ENCODE measurements around the gene PHETA1.

The PHETA1 gene

DNA sequence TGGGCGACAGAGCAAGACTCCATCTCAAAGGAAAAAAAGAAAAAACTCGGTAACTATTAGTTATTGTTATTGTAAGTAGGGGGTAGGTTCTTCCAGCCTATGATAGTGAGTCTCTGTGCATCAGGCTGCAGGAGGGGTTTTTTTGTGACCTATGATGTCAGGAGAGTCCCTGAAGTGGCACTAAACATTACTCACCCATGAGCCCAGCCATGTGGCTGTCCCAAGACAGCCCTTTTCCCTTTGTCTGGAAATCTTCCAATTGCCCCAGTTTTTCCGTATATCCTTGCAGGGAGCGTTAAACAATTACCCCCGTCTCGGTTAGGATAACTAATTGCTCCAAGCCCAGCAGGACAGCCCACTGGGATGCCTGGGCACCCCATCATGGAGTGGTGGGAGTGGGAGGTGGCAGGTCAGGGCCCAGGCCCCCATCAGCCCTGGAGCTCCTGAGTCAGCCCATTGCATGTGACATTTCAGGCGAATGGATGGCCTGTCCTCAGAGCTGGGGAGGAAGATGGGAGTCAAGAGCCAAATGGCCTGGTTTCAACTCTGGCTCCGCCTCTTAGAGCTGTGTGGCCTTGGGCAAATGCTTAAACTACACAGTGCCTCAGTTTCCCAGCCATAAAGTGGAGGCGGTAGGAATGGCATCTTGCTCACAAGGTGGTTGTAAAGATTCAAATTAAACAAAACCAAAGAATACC, 16.4 kb downstream of the PHETA1 start:
- DNase-seq (ENCODE audit: low read depth) = no peak
- TF ChIP-seq CTCF (IDR thresholded peaks at IDR 0.05; ENCODE audit: insufficient read depth, low read depth, low read length, missing control alignments) = no peak
- H3K4me3 ChIP-seq (ENCODE audit: low read depth, low read length) = no peak overlapping the region

GRCh38 chr12:111351026-111351425, 17.9 kb downstream of the PHETA1 start:
- no peak for DNase-seq (ENCODE audit: low read depth)
- TF ChIP-seq CTCF (IDR thresholded peaks at IDR 0.05; ENCODE audit: insufficient read depth, low read depth, low read length, missing control alignments) = no peak

GRCh38 chr12:111349748-111350520, 19.0 kb downstream of the PHETA1 start:
- TF ChIP-seq CTCF (IDR thresholded peaks at IDR 0.05; ENCODE audit: insufficient read depth, low read depth, low read length, missing control alignments) = no peak
- H3K4me3 ChIP-seq (ENCODE audit: low read depth, low read length) = no peak overlapping the region
- no peak for DNase-seq (ENCODE audit: low read depth)

More at GRCh38 chr12:111351026-111351425, 17.9 kb downstream of the PHETA1 start:
- no peak overlapping the region for H3K4me3 ChIP-seq (ENCODE audit: low read depth, low read length)

DNA sequence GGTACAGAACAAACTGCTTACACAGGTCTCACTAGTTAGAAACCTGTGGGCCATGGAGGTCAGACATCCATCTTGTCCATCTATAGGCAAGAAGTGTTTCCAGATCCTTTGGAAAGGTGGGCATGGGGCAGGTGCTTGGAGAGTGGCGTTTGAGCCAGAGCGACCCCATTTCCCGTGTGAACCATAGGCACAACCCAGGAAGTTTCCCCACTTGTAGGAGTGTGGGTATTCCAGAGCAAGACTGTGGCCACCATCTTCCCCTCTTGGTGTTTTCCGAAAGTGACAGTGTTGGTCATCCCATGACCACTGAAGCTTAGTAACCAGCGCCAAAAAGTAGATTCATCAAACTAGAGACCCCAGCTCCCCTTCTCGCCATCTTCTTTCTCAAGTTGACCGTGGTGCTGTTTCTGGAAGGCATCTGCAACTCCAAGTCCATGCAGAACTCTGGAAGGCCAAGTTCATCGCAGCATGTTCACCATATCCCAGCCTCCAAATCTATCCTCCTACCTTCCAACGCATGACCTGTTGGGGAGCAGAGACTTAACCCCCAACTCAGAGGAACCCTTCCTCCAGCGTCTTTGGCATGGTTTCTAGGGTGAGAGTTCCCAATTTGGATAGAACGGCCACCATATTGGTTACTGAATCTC, 19.7 kb downstream of the PHETA1 start:
- H3K4me3 ChIP-seq (ENCODE audit: low read depth, low read length) = no peak overlapping the region
- no peak for TF ChIP-seq CTCF (IDR thresholded peaks at IDR 0.05; ENCODE audit: insufficient read depth, low read depth, low read length, missing control alignments)
- no peak for DNase-seq (ENCODE audit: low read depth)

- no peak for TF ChIP-seq CTCF (IDR thresholded peaks at IDR 0.05; ENCODE audit: insufficient read depth, low read depth, low read length, missing control alignments)
- no peak overlapping the region for H3K4me3 ChIP-seq (ENCODE audit: low read depth, low read length)
- no peak for DNase-seq (ENCODE audit: low read depth)
Observed at GRCh38 chr12:111347891-111348644, 20.8 kb downstream of the PHETA1 start.

DNA sequence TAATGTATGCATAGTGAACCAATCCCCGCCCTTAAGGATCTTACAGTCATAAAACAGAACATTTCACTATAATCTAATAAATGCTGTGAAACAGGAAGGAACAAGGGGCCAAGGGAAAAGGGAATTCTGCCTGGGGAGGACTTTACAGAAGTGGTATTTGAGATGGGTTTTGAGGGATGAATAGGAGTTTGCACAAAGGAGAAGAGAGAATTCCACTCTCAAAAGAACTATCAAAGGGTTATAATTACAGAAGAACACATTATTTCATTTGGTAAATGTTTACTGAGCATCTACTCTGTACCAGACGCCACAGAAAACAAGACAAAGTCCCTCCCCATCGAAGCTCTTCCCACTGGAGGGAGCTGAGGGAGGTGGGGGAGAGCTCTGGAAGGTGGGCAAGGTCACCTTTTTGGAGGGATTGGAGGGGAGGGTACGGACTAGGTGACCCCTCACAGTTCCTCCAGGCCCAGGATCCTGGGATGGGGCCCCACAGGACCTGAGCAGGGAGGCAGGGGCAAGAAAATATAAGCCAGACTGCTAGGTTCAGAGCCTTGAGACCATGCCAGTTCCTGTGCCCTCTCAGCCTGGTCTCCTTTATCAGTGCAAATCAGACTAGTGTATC, 24.5 kb downstream of the PHETA1 start:
- DNase-seq (ENCODE audit: low read depth) = no peak
- no peak overlapping the region for H3K4me3 ChIP-seq (ENCODE audit: low read depth, low read length)
- no peak for TF ChIP-seq CTCF (IDR thresholded peaks at IDR 0.05; ENCODE audit: insufficient read depth, low read depth, low read length, missing control alignments)

Measured in GM12865 (cell line).